CD4-positive, alpha-beta T cell treated with Interleukin-17A for 1 hour (primary cell): ENCODE data around the gene PLEKHN1.
"Not testable (repeated sequence)": the region's sequence is repeated elsewhere in the genome, so short reads cannot be mapped to it uniquely, and the experiment has no call there.

Experiments
- DNase-seq: peaks from one replicate; pipeline ENCODE4 v3.0.0-alpha.2; 2020

Gene PLEKHN1

GRCh38 chr1:997713-997992, 31.4 kb downstream of the PLEKHN1 start:
- DNase-seq: no peak

- no peak for DNase-seq
These were observed 31.9 kb downstream of the PLEKHN1 start for GRCh38 chr1:997993-998744.

GRCh38 chr1:998745-998994, 32.4 kb downstream of the PLEKHN1 start:
- DNase-seq: no peak

GRCh38 chr1:998995-999724, 32.9 kb downstream of the PLEKHN1 start:
- DNase-seq: no peak

GRCh38 chr1:999725-1000356, 33.6 kb downstream of the PLEKHN1 start, which contains the start of gene HES4:
Gene HES4, minus strand, starts transcription at chr1:1000097. Its CDS starts 124 bp downstream, at chr1:999973.
- peak; percentile 69 for DNase-seq

- peak; percentile 78 for DNase-seq
These were observed 34.2 kb downstream of the PLEKHN1 start for GRCh38 chr1:1000357-1001056.

GRCh38 chr1:1001057-1001783, 34.9 kb downstream of the PLEKHN1 start:
- no peak for DNase-seq

GRCh38 chr1:1003618-1004419, 37.5 kb downstream of the PLEKHN1 start:
- no peak for DNase-seq

GRCh38 chr1:1004420-1004779, 38.1 kb downstream of the PLEKHN1 start:
- no peak for DNase-seq

GRCh38 chr1:1004780-1005697, 38.8 kb downstream of the PLEKHN1 start:
- no peak for DNase-seq

GRCh38 chr1:1005774-1006304, 39.6 kb downstream of the PLEKHN1 start:
- no peak for DNase-seq

- DNase-seq: no peak
These were observed 40.2 kb downstream of the PLEKHN1 start for GRCh38 chr1:1006305-1007159.

GRCh38 chr1:1010131-1010530, 43.8 kb downstream of the PLEKHN1 start:
- not testable (repeated sequence) for DNase-seq

- DNase-seq: no peak
These were observed 45.2 kb downstream of the PLEKHN1 start for GRCh38 chr1:1011396-1011949.

GRCh38 chr1:1012736-1013104, 46.4 kb downstream of the PLEKHN1 start:
- not testable (repeated sequence) for DNase-seq

GRCh38 chr1:1013105-1013921, 47.0 kb downstream of the PLEKHN1 start, which contains the start of gene ISG15:
Gene ISG15, plus strand, starts transcription at chr1:1013497. Its CDS starts 77 bp downstream, at chr1:1013574.
- peak; percentile 92 for DNase-seq

GRCh38 chr1:1013922-1014648, 47.8 kb downstream of the PLEKHN1 start:
- peak; percentile 50 for DNase-seq
